ENCODE measurements around the gene CACNA2D3. TPM values are rescaled to one million over a fixed set of nuclear protein-coding genes. Genes with fewer than 3 reads are reported as not detected.

The CACNA2D3 gene
- polyA plus RNA-seq, 1 donor = 1.9 TPM

DNA sequence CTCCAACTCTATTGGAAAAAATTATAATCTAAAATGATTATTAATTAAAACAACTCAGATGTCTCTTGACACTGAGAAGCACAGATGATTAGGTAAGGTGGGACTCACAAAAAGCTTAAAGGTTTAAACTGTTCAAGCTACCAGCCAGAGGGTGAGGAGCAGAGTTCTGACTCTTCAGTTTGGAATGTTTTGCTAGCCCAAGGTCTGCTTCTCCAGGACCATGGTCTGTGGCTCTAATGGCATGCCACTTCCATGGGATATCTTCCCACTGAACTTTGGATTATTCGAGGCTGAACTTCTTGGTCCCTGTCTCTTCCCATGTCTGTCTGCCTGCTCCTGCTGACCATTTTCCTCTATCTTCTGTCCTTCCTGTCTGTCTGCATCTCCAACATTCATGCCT lies 49.2 kb downstream of the CACNA2D3 start:
- DNase-seq (ENCODE audit: low read depth) = no peak

DNA sequence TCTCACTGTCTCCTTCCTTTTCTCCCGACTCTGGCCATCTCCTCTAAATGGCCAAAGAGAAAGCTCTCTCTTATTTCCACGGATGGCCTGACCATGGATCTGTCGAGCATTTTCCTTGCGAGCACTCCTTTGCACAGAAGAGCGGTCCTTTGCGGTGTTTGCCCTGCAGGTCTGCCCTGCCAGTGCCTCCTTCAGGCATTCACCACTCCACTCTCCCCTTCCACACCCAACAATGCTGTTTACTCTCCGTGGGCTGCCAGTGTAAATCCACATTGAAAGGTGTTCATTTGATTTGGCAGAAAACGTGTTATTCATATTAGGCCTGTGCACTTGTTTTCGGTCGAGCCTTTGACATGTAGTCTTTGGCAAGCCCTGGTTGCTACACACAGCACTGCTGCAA lies 49.6 kb downstream of the CACNA2D3 start:
- no peak for DNase-seq (ENCODE audit: low read depth)

DNA sequence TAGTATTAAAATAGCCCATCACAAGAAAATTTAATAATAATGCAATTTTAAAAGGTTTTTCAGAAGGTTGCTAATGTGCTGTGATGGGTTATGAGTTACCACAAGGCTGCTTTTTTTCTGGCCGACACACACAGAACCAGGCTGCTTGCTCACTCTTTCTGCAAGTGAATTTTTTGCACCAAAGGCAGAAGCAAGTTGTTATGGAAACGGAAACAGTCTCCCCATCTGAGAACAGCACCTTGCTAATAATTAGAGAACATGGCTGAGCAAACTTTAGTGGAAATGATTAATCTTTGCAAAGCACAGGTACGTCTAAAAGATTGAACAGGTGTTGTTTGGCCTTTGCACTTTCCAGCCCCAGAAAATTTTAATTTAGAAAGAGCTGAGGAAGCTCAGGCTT lies 51.0 kb downstream of the CACNA2D3 start:
- no peak for DNase-seq (ENCODE audit: low read depth)

DNA sequence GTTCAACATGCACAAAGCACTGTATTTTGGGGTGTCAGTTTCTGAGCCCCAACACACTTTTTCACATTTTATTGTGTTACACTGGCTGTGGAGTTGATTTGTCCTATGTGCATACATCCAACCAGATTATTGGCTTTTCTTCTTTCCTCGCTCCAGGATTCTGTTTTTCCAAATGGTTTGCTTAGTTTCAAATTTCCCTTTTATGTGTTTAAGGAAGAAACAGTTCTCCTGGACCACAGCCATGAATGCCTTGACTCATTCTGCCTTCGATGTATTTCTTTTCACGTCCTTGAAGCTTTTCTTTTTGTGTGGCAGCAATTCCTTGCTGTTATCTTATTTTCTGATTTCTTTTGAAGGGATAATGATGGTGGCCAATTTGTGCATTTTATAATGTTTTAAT lies 53.8 kb downstream of the CACNA2D3 start:
- no peak for DNase-seq (ENCODE audit: low read depth)

DNA sequence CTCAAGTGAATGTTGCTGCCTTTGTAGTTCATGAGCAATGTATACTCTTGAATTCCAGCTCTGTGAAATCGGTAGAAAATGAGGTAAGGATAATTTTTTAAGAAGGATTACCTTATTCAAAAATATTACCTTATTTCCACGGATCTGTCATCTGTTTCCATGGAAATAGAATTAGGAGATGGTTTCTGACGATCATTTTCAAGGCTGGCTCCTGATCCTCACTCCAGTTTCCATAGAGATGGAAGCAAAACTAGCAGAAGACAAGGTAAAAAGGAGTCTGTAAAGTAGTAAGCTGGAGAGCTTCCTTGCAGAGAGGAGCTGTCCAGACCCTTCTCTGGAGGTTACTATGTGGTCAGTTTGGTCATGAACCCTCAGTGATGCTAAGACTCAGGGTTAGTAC lies 55.5 kb downstream of the CACNA2D3 start:
- DNase-seq (ENCODE audit: low read depth) = no peak

DNA sequence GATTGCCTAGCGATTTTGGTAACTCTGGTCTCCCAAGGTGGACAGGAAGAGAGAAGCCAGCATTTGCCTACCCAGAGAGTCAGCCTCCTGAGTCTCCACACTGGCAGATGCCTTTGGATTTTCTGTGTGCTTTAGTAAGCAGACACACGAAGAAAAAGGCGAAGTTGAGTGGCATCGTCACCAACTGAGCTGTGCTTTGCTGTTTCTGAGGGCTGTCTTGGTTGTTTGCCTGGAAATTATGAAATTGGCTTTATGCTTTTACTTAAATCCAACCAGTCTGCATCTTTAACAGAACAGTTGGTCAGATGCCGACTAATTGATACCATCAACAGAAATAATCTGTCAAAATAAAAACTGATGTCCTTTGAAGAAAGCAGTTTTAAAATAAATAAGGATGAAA lies 56.0 kb downstream of the CACNA2D3 start:
- no peak for DNase-seq (ENCODE audit: low read depth)

DNA sequence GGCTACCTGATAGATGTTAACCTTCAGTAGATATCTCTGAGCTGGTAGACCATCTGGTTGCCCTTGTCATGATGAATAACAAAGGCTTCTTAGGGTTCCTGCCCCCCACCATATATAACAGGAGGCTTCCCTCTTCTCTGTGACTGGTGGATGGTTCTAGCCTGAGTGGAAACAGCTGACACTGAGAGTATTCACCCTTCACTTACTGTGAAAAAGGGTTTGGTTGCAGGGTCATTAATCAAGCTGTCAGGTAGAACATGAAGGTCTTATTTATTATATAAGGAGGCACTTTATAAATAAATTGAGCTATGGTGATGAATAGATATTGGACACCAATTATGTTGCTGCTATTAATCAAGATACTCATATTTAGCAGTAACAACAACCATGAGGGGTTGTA lies 58.6 kb downstream of the CACNA2D3 start:
- DNase-seq (ENCODE audit: low read depth) = no peak

DNA sequence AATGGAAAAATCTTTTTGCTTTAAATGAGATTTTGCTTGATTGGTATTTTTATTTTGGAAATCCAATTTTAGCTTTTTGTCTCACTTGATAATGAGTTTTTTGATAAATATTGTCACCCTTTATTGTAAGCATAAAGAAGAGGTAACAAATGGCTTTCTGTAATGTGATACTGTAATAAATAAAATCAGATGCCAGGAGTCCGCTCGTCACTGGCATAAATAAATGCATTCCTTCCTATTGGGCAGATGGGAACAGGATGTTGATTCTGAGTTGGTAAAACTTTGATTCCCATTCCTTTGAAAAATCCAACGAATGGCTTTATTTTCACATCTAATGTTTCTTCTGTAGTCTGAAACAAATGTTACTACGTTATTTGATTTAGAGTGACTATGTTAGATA lies 59.9 kb downstream of the CACNA2D3 start:
- no peak for DNase-seq (ENCODE audit: low read depth)

DNA sequence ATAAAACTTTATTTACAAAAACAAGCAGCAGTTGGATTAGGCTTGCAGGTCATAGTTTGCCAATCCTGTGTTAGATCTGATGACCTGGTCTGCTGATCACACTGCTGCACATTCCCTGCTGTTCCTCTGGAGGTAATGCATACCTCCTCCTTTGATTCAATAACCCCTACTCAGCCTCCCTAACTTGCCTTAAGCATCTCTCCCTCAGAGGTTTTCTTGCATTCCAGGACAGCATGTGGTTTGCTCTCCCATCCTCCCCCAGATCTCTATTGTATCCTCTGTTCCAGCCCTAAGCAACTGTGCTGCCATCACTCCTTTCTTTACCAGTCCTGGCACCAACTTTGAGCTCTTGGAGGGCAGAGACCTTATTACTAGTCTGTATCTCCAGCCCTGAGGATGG lies 63.4 kb downstream of the CACNA2D3 start:
- DNase-seq (ENCODE audit: low read depth) = no peak

DNA sequence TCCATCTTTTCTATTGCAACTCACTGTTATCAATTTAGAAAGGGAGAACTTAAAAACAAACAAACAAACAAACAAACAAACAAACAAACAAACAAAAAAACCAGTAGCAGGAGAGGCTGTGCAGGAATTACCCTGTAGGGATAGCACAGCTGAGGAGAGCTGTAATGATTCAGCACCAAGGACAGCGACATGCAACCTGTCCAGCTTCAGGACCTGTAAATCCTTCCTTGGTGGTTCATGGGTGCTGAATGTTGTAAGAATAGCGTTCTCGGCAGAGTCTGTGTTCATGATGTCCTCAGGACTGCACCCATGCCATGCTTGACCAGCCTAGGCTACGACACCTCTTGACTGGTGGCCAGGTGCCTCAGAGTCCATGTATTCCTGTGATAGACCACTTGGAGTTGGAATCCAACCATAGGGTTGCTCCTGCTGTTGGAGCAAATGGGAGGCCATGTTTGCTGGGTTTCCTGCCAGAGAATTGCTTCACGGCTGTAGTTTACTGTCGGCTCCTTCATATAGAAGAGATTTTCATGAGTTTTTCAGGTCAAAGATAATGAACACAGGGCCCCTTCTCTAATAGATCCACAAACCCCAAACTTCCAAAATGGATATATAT lies 65.9 kb downstream of the CACNA2D3 start:
- DNase-seq (ENCODE audit: low read depth) = peak; percentile 59

DNA sequence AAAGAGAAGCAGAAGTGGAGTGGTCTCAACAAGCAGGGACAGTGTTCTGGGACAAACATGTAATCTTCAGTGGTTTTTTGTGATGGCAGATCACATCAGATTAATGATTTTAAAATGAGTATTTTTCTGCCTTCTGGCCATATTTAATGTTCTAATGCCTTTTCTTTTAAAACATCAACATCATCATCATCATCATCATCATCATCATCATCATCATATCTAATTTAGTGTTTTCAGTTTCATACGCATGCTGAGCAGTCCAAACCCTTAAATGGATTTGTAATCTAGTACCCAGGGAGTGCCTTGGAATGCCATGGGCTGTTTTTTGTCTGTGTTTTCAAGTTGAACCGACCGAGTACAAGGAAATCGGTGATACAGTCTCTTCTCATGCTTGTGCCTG lies 68.9 kb downstream of the CACNA2D3 start:
- DNase-seq (ENCODE audit: low read depth) = no peak

DNA sequence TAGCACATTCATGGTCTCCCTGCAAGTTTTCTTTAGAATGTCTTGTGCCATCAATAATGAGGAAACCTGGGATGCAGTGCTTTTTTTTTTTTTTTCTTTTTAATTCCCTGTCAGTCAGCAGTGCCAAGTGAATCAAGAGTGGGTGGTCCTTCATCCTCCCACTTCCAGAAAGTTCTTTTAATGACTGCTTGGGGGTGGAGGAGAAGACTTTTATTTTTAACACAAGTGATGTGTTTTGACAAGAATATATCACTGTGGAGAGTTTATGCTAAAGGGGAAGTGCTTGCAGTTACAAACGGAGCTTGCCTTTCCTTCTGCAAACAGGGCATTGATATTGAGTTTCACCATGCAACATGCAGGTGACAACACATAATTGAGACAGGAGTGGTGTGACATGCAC lies 69.7 kb downstream of the CACNA2D3 start:
- DNase-seq (ENCODE audit: low read depth) = no peak

DNA sequence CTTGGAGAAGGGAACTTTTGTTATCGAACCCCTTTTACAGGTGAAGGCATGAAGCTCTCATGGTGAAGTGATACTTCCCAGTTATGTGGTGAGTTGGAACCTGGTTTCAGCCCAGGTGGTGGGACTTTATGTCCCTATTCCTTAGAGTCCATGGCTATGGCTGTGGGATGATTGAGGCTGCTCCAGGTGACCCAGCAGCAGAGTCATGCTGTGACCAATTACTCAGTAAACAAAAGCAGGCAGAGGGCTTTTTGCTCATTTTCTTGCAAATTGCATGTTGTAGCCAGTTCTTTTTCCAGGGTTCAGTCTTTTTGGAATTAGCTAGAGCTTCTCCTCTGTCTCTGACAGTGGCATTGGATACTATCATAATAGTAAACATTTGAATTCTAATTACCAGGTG lies 70.7 kb downstream of the CACNA2D3 start:
- no peak for DNase-seq (ENCODE audit: low read depth)

DNA sequence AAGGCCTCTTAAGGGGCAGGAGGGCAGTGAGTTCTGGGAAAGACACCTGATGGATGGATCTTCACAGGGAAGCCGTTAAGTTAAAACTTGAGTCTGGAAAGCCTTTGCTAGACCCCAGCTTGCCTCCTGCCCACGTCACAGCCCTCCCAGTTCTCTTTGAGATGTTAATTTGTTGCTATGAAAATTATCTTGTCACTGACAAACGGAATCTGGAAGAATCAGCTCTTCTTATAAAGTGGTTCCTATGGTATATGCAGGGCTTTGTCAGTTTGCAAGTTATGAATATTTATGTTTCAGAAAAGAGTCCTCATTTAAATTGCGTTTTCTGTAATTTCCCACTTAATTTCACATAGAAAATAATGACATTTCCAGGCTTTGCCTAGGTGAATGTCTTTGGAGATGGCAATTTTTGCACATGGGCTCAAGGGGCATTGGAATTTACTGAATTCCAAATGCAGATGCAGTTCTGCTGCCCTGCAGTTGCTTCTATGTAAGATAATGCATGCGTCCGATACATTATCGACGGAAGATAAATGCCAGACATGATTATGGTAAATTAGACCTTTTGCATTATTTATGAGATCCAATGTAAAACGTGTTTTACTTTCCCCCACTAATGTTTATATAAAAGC lies 74.1 kb downstream of the CACNA2D3 start:
- DNase-seq (ENCODE audit: low read depth) = no peak

DNA sequence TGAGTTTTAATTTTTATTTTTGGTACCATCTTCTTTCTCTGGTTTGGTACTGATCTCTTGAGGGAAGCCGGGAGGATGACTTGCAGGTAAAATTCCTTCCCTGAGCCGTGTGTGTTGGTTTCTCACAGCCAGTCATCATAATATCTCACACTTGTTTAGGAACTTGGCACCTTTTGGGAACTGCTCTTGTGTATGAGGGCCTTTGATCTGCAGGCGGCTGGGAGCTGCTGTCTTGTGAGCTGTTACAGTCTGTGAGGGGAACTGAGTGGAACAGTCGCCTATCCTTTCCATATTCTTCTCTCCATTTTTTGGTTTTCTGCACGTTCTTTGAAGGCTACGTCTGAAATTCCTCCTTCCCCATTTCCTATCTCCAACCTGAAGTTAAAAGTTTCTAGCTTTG lies 75.2 kb downstream of the CACNA2D3 start:
- no peak for DNase-seq (ENCODE audit: low read depth)

DNA sequence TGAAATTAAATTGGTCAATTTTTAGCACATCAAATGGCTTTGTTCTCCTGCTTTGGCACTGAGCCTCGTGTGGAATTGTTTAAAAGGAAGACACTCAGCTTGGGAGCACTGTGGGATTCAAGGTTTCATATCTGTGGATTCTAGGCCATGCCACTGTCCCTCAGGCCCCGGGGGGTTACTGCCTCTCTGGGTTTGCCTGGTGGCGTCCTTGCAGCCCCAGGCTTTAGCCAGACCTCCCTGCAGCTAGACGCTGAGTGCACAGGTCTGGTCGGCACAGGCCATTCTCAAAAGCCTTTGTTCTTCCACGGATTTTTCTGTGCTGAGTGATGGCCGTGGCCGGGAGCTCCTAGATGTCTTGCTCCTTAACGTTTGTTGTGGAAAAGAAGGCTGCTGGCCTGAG lies 76.2 kb downstream of the CACNA2D3 start:
- DNase-seq (ENCODE audit: low read depth) = no peak

DNA sequence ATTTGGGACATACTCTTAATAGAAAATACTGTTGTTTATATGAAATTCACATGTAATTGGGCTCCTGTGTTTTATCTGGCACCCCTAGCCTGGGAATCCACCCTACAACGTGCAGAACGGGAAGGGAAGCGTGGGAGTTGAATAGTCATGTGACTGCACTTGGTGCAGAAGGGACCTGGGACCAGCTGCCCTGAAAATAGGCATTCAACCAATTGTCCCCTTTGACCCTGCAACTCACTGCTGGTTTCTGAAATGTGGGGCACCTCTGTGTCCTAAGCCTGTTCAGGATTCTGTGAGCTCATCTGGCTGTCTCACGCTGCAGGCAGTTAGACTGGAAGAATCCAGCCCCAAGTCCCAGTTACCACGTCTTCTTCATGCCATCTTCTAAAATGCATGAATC lies 79.7 kb downstream of the CACNA2D3 start:
- DNase-seq (ENCODE audit: low read depth) = no peak

DNA sequence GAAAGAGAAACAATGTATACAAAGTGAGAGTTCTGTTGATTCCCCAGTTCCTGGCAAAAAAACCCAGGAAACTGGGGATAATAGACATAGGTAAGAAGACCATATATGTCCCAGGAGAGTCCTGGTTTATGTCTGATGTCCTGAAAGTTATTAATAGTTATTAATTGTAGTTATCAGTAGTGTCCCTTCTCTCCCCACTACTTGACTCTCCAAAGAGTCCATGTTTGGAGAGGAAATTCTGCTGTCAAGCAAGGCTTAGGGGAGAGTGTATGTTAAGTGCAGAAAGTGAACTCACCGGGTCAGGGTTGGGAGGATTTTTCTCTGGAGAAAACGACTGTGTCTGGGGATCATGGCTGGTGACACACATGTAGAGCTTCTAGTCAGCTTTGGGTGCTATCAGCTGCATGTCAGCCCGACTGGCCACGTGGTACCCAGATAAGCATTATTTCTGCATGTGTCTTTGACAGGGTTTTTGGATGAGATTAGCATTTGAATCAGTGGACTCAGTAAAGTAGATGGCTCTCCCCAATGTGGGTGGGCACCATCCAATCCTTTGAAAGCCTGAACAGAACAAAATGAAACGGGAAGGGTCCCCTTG lies 80.4 kb downstream of the CACNA2D3 start:
- no peak for DNase-seq (ENCODE audit: low read depth)

DNA sequence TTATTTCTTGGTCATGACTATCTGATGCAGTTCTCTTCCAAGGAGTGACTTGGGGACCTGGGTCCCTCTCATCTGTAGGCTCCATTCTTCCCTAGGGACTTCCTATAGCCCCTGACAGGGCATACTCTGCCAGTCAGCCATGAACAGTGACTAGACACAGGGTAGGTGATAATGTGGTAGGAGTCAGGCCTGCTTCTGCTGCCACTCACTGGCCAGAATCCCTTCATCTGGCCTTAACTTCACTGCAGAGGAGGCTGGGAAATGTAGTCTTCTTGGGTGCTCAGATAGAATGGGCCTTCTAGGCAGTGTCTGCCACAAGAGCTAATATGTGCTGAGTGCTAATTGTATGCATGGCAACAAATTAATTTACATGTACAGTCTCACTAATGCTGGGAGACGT lies 84.5 kb downstream of the CACNA2D3 start:
- no peak for DNase-seq (ENCODE audit: low read depth)

DNA sequence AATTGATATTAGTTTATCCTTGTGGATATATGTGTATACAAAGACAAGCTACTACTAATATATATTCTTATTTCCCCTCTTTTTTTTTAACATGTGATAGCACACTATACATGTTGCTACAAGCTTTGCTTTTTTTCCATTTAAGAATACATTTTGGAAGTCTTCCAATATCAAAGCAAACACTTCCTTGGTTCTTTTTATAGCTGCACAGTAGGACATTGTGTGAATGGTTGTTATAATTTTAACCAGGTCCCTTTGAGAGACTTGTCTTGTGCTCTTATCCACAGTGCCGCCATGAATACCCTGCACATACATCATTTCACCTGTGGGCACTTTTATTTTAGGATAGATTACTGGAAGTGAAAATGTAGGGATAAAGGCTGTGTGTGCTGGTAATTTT lies 88.7 kb downstream of the CACNA2D3 start:
- DNase-seq (ENCODE audit: low read depth) = no peak

DNA sequence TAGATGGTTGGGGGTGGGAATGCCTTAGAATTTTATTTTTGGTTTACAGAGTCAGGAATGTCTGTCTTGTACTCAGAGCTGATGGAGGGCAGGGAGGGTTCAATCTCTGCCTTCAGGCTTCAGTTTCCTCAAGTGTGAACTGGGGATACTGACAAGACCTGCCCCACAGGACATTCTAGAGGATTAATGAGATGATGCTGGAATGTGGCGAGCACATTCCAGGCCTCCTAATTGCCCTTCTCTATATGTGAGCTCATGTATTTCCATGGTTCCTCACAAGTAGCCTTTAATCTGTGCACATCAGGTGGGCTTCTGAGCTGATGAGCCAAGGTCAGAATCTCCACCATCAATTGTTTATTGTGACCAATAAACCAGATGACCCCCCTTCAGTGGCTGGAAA lies 90.4 kb downstream of the CACNA2D3 start:
- DNase-seq (ENCODE audit: low read depth) = no peak

DNA sequence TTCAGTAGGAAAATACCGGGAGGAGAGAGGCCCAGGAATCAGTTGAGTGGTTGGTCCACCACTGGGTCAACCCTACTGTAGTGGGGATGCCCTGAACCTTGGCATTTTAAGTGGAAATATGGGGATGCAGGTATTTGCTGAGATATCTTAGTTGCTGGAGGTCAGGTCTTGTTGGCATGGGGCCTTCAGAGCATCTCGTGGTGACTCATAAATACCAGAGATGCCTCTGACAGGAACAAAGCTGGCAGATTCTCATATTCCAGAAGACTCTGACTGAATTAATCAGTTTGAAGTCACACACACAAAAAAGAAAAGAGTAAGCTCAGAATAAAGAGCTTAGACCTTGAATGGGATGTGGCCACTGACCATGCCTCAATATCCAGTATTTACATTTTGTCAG lies 91.6 kb downstream of the CACNA2D3 start:
- no peak for DNase-seq (ENCODE audit: low read depth)

DNA sequence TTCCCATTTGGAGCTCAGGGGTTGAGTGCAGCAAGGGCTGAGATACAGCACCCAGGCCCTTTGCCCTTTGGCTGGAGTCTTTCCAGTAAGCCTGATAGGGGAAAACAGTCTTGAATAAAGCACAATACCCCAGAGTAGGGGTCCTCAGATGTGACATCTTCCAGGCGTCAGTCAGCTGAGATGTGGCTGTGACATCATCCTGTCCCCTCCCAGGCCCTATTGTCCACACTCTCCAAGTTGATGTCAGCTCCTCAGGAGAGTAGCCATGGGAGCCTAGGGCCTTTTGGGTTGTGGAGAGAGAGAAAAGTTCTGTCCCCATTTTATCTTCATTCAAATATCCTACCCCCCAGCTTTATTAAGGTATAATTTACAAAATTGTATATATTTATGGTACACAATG lies 92.5 kb downstream of the CACNA2D3 start:
- DNase-seq (ENCODE audit: low read depth) = no peak

DNA sequence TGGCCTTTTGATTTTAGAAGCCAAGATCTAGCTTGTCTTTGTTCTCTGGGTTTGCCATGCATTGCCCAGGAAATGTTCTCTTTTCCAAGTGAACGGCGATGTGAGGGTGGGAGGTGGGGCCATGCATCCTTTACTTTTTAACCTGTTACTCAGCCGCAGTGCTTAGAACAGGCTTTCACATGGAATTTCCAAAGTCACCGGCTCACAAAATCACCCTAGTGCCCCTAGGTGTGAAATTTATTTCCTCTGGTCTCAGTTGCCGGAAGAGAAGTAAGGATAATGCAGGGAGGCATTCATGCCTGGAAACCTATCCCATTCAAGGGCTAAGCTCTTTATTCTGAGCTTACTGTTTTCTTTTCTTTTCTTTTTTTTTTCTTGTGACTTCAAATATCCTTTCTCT lies 93.2 kb downstream of the CACNA2D3 start:
- no peak for DNase-seq (ENCODE audit: low read depth)

Measured in forelimb muscle (tissue), 1 donor.